LHCN-M2 (cell line): Measurements from ENCODE around the gene SFMBT1. TPM values are rescaled to one million over a fixed set of nuclear protein-coding genes. Genes with fewer than 3 reads are reported as not detected.

ENCODE experiments used
- total RNA-seq: library from RNA; depleted of rRNA; stranded (reverse); fragments of >200 nt; gene quantifications from 2 replicates; pipeline ENCODE4 v1.2.3, GENCODE V29; 2014; rRNA removed

The SFMBT1 gene
- total RNA-seq, 1 experiment from 2014 or later = 5.8 TPM

Other genes starting within 250 kb of the SFMBT1 start
- 0.19 and 0.63 TPM in 2 replicates for gene ITIH4, start 215.4 kb downstream of the SFMBT1 start, total RNA-seq
- gene MUSTN1, start 211.1 kb downstream of the SFMBT1 start, total RNA-seq = not detected in 2 replicates
- gene STIMATE, start 148.5 kb downstream of the SFMBT1 start, total RNA-seq = 13.6 and 22.2 TPM in 2 replicates
- gene RFT1, start 84.4 kb upstream of the SFMBT1 start, total RNA-seq = 23.2 and 31.6 TPM in 2 replicates
- gene PRKCD, start 115.1 kb upstream of the SFMBT1 start, total RNA-seq = 4.4 and 8.0 TPM in 2 replicates
- 212 and 235 TPM in 2 replicates for gene TKT, start 209.9 kb upstream of the SFMBT1 start, total RNA-seq